DMS79 treated with DMSO at 0.1 percent for 48 hours (cell line): ENCODE measurements around the gene ACP6.
A peak's percentile ranks its signal among the peaks of the same experiment; 100 is the strongest.
"Not testable (repeated sequence)": the region's sequence is repeated elsewhere in the genome, so short reads cannot be mapped to it uniquely, and the experiment has no call there.

Source experiments
- DNase-seq: peaks from one replicate; lab custom pipeline; 2025; lab: John Stamatoyannopoulos, UW

The ACP6 gene

GRCh38 chr1:147622731-147623130 lies 47.6 kb downstream of the ACP6 start:
- DNase-seq, result no peak

- no peak for DNase-seq
Observed at GRCh38 chr1:147620543-147620942, 49.8 kb downstream of the ACP6 start.

DNA sequence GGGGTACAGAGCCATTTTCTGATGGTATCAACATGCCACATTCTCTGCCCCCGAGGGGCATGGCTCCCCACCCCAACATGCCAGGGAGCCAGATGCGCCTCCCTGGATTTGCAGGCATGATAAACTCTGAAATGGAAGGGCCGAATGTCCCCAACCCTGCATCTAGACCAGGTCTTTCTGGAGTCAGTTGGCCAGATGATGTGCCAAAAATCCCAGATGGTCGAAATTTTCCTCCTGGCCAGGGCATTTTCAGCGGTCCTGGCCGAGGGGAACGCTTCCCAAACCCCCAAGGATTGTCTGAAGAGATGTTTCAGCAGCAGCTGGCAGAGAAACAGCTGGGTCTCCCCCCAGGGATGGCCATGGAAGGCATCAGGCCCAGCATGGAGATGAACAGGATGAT lies 50.6 kb downstream of the ACP6 start:
- DNase-seq, result no peak

GRCh38 chr1:147618771-147619170 lies 51.6 kb downstream of the ACP6 start:
- no peak for DNase-seq

DNA sequence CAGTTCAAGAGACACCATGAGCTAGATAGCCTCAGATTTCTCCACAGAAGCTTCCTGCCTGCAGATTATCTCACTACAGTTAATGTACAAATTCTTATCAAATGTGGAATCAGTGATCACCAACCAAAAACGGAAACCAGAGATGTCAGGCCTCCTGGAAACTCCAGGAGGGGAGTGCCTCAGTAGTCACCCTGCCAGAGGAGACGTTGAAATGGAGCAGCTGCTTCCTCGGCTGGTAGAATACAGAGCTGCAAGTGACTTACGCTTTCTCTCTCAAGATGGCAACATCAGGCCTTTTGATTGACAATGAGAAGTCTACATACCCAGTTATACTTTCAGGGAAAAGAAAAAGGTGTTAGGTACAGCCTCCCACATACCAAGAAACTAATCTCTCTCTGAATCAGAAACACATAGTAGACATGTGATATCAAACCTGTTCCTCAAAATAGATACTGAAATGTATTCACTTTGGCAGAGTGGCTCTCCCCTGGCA lies 52.2 kb downstream of the ACP6 start:
- DNase-seq, result no peak

DNA sequence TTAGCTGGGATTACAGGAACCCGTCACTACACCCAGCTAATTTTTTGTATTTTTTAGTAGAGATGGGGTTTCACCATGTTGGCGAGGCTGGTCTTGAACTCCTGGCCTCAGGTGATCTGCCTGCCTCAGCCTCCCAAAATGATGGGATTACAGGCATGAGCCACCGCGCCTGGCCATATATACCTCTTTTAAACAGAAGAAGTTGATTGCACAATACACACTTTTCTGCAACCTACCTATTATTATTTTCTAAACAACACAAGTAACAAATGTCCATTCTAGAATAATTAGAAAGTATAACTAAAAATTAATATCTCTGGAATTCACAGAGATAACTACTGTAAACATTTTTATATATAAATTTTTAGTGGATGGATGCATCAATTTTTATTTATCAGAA lies 55.4 kb downstream of the ACP6 start:
- DNase-seq, result not testable (repeated sequence)

- peak; percentile 71 for DNase-seq
Observed at GRCh38 chr1:147613506-147613905, 56.8 kb downstream of the ACP6 start.

DNA sequence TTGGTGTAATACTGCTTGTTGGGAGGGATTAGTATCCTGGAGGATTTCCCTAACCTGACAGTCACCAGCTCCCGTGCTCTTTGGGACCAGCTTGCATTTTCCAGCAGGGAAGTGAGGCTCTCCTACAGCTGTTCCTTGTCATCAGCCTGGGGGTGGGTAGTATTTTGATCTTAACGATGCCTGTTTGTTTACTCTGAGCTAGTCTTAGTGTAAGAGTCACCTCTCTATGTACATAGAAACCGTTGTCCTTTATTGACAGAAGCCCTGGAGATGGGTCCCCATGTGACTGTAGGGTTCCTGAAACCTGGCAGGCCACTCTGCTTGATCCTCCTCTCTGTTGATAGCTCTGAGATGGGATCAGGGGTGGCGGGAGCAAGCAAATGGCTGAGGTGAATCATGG lies 58.0 kb downstream of the ACP6 start:
- peak; percentile 21 for DNase-seq

DNA sequence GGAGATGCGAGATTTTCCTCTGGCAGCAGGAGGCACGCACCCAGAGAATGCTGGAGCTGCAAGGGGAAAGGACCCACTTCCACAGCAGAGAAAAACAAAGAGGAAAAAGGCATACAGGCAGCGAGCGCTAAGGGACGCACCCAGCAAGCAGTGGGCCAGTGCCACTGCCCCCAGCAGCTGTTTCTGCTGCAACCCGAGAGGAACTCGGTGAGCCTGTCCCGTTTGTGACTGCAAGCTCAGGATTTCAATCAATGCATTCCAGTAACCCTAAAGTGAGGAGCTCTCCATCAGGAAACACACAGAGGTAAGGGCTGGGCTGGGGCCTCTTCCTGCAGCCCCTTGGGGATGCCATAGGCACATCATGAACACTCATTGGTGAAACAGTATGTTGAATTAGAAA lies 58.7 kb downstream of the ACP6 start:
- no peak for DNase-seq

DNA sequence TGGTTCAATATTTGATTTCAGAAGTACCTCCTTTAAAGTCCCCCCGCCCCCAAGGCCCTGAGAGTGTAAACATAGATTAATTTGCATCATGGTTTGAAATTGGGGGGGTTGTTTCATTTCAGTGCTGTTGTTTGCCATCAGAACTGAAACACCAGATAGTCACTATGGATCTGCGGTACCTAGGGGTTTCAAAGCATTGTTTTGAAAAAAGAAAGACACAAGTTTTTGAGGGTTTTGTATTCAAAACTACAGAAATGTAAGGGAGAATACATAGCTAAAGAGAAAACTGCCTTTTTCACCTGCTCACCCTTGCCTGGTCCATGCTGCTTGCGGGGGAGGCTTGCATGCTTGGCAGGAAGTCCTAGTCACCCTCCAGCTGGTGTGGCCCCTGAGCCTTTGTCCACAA lies 59.3 kb downstream of the ACP6 start:
- DNase-seq, result no peak

DNA sequence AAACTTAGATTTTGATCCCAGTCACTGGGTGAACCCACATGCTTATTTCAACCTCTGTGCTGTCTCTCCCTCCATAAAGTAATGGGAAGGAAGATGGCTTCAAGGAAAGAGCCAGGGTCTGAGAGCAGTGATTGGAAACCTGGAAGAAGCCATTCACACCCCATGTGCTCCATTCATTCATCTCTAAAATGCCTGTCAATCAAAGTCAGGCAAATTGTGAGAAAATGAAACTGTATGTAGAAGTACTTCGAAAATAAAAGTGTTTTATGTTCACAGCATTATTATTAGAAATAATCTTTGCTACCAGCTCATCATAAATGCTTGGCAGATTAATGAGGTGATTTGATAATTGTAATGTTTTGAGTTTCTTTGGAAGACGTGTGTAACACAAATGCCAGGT lies 61.0 kb downstream of the ACP6 start:
- no peak for DNase-seq

- peak; percentile 56 for DNase-seq
Observed at GRCh38 chr1:147608596-147608995, 61.7 kb downstream of the ACP6 start.

GRCh38 chr1:147605591-147605990 lies 64.7 kb downstream of the ACP6 start:
- no peak for DNase-seq

DNA sequence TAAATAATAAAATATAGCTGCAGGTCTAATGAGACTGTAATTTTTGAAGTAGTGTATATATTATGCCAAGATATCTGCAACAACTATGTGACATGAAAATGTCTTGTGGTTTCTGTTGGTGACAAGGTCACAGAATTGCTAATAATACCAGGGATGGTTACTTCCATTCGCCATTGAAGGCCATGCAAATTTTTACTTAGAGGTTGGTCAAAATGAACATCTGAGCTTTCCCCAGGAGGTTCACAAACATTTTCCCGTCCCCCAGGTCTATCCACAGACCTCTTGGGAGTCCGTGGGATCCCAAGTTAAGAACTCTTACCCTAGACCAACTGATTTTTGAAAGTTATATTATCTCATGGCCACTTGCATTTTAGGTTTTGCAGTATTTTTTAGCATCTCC lies 66.3 kb downstream of the ACP6 start:
- DNase-seq, result no peak

DNA sequence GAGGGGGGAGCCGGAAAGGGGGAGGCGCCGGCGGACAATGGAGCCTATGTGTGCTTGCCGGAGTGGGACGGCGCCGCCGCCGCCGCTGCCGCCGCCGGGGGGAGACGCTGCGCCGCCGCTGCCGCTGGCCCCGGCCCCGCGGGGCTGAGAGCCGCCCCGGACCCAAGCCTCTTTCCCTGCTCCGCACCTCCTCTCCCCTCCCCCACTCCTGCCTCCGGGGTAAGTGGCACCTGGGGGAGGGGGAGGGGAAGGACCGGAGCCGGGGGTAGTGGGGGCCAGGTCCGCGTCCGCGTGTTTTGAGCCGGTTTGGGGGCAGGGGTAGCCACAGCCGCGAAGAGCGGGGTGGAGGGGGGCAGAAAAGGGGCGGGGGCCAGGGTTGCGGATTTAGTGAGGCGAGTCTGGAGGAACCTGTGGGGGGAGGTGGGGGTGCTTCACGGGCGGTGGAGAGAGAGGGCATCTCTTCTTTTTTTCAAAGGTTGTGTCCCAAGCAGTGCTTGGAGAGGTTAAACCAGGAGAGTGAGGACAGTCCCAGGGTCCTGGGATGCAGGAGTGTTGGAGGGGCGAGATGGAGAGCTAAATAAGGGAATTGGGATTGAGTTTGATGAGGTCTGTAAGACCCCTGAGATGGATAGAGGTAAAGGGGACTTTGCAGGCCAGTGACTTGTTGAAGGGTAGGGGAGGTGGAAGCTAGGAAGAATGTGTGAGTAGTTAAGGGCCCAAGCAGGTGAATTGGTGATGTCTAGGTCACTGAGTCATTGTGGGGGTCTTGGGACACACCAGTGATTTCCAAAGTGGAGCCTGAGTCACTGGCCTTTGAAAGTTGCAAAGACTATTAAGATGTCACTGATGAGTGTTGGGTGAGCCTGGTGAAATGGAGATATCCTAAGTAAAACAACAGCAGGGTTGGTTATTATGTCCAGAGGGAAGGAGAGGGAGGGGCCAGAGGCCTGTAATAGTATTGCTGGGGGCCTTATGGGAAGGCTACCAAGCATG lies 69.9 kb downstream of the ACP6 start:
- DNase-seq, result peak; percentile 24

DNA sequence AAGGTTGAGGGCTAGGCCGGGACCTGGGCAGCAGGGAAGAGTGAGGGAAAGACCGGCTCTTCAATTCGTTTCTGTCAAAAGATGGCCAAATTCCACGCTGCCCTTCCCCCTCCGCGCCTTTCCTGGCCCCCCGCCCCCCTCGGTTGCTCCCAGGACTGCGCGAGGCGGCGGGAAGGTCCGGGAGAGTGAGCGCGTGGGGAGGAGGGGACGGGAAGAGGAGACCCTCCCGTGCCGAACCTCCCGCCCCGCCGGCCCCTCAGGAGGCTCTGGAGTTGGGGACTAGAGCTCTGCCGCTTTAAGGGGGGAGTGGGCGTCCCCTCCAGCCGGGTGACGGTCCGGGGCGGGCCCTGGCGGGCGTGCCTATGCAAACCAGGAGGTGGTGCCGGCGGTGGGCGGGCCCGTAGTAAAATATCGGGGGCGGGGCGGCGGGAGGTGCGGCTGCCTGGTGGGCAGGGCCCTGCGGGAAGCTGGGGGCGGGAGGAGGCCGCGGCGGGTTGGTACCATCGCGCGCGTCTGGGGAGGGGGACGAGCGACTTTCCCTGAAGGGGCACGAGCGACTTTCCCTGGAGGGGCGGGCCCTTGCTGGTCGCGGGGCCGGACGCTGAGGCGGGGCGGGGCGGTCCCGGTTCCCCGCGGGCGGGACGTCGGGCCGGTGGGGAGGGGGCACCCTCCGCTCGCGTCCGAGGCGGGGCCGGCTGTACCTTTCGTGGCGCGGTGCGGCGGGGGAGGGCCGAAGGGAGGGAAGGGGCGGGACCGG lies 70.8 kb downstream of the ACP6 start:
- DNase-seq, result peak; percentile 93

- peak; percentile 32 for DNase-seq
Observed at GRCh38 chr1:147598621-147599361, 71.5 kb downstream of the ACP6 start.

DNA sequence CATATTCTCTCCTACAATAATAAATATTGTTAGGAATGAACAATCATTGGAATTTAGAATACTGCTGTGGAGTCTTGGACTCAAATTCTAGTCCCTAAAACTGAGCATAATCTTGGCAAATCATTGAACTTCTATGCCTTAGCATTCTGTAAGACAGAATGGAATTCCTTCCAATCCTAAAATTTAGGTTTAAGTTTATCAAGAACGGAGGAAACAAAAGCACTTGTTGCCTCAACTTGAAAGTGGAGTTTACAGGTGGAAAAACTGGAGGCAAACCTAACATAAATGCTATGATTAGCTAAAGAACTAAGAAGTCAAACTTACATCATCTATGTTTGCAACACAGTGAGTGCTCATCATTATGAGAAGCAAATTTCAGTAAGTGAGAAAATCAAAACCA lies 73.3 kb downstream of the ACP6 start:
- no peak for DNase-seq
